ENCODE results near the gene STOX1.
"Not testable (repeated sequence)": the region's sequence is repeated elsewhere in the genome, so short reads cannot be mapped to it uniquely, and the experiment has no call there.

STOX1 gene

DNA sequence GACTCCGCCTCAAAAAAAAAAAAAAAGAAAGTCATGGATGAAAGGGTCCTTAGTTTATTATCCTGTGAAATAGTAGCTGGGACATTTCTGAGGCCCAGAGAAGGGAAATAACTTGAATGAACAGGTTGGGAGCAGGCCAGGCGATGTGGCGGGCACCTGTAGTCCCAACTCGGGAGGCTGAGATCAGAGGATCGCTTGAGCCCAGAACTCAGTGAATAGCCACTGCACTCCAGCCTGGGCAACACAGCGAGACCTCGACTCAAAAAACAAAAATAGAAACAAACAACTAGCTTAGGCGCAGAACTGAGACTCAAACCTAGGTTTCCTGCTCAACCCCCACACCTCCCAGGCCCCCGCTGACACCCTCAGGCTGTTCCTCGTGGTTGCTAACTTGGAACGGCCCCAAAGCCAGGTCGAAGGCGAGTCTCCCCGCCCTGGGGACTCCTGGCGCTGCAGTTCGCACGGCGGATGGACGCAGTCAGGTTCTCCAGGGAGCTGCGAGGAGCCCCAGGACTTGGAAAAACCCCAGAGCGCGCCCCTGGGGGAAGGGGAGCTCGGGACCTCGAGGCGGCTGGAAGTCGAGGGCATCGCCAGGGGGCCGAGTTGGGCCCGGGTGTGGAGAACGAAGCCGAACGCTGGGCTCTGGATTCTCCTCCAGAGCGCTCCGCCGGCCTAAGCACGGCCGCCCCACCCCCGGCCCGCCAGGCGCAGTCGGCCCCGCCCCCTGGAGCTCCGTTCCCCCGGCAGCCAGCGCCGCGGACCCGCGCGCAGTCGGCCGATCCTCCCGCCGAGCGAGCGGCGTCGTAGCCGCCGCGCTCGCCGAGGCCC is at the start of gene STOX1:
STOX1 (plus strand) TSS at position 768 of the 828 bp plus-strand sequence. CDS start 93 bp downstream, outside the sequence.
- DNase-seq (ENCODE audit: low read depth), result peak; percentile 64

DNA sequence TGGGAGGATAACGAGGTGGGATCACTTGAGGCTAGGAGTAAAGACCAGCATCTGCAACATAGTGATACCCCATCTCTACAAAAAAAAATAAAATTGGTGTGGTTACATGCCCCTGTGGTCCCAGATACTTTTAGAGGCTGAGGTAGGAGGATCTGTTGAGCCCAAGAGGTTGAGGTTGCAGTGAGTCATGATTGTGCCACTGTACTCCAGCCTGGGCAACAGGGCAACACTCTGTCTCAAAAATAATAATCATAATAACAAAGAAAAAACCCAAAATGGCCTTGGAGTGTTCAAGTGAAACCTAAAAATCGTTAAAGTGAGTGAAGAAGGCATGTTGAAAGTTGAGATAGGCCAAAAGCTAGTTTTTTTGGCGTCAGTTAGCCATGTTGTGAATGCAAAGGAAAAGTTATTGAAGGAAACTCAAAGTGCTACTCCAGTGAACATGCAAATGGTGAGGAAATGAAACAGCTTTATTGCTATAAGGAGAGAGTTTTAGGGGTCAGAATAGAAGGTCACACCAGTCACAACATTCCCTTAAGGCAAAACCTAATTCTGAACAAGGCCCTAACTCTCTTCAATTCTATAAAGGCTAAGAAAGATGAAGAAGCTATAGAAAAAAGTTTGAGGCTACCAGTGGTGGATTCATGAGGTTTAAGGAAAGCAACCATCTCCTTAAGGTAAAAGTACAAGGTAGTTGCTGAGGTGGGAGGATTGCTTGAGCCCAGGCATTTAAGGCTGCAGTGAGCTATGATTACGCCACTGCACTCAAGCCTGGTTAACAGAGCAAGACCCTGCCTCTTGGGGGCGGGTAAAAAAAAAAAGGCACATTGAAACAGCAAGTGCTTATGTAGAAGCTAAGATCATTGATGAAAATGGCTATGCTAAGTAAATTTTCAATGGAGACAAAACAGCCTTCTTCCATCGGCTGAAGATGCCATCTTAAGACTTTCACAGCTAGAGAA is 45.4 kb upstream of the STOX1 start:
- DNase-seq (ENCODE audit: low read depth), result no peak

DNA sequence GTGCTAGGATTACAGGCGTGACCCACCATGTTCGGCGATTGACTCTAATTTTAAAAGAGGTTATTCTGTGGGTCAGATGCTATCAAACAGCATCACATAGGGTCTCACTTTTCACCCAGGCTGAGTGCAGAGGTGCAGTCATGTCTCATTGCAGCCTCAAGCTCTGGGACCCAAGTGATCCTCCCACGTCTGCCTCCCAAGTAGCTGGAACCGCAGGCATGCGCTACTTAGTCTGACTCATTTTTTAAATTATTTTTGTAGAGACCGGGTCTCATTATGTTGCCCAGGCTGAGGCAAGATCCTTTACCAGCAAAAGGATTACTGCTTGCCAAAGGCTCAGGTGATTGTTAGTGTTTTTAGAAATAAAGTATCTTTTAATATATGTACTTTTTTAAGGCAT is 42.9 kb upstream of the STOX1 start:
- DNase-seq (ENCODE audit: low read depth), result peak; percentile 9

DNA sequence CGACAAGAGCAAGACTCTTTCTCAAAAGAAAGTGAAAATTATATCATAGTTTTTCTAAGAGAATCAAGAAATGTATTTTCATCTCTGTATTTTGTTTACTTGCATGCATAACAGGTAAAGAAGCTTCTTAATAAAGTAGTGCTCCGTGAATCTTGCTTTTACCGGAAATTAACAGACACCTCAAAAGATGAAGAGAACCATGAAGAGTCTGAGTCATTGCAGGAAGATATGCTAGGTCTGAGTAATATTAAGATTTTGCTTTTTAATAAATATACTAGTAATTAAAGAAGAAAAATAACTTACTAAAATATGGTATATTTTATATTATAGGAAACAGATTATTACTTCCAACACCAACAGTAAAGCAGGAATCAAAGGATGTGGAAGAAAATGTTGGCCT is 39.5 kb upstream of the STOX1 start:
- DNase-seq (ENCODE audit: low read depth), result no peak

- DNase-seq (ENCODE audit: low read depth), result no peak
Observed at GRCh38 chr10:68790476-68790875, 36.9 kb upstream of the STOX1 start.

DNA sequence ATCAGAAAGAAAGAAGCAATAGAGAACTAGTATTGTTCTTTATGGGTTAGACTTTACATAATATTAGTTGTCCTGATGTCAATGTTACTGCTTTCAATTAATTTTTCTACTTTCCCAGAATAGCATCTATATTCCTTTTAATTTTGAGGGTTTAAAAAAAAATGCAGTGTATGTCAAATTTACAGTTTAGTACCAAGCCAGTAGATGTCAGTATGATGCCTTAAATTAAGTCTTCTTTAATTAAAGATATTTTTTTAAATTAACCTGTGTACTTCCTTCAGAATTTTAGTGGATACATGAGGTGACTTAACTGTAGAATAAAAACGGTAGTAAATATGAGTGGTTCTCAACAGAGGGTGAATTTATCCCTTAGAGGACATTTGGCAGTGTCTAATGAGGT is 35.2 kb upstream of the STOX1 start:
- DNase-seq (ENCODE audit: low read depth), result peak; percentile 18

GRCh38 chr10:68795886-68796532 is 31.3 kb upstream of the STOX1 start:
- no peak for DNase-seq (ENCODE audit: low read depth)

GRCh38 chr10:68796605-68797004 is 30.7 kb upstream of the STOX1 start:
- peak; percentile 54 for DNase-seq (ENCODE audit: low read depth)

DNA sequence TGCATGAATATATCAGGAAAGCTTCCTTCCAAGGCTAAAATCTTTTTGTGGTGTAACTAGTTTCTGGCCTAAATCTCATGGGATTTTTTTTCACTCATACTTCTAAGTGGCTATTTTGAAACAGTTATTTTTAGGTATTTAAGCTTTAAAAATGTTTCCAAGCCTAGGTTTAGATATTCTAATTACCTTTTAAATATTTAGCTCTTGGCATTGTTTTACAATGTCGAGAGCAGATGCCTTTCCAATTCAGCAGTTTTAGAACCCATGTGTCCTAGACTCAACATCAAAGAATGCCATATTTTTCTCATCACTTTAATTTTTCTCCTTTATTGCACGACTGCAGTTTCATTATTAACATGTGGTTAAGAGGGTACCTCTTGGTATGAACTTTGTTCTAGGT is 27.1 kb upstream of the STOX1 start:
- peak; percentile 9 for DNase-seq (ENCODE audit: low read depth)

DNA sequence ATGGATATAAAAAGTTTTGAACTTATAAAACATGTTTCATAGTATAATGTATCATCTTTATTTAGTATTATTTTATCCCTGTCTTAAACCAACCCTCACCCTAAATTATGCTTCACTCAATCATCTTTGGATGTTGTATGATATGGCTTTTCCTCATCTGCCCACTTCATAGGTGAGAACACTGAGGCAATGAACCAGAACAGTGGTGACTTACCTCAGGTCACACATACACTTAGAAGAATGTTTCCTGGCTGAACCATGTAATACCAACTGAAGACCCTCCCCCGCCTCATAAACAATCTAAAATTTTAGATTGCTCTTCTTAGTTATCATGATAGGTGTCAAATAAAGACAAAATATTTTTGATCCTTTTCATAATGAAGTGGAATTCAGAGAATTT is 22.6 kb upstream of the STOX1 start:
- no peak for DNase-seq (ENCODE audit: low read depth)

- not testable (repeated sequence) for DNase-seq (ENCODE audit: low read depth)
Observed at GRCh38 chr10:68810830-68811229, 16.5 kb upstream of the STOX1 start.

DNA sequence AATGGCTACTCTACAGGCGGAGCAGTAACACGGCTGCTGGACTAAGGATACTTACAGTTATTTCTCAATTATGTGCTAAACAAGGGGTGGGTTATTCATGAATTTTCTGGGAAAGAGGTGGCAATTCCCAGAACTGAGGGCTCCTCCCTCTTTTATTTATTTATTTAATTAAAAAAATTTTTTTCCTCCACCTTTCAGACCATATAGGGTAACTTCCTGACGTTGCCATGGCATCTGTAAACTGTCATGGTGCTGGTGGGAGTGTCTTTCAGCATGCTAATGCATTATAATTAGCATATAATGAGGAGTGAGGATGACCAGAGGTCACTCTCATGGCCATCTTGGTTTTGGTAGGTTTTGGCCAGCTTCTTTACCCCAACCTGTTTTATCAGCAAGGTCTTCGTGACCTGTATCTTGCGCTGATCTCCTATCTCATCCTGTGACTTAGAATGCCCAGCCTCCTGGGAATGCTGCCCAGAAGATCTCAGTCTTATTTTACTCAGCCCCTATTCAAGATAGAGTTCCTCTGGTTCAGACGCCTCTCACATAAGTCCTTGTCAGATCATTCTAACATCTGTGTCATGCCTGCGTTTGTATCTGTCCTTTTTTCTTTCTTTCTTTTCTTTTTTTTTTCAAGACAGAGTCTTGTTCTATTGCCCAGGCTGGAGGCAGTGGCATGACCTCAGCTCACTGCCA is 15.9 kb upstream of the STOX1 start:
- DNase-seq (ENCODE audit: low read depth), result no peak

DNA sequence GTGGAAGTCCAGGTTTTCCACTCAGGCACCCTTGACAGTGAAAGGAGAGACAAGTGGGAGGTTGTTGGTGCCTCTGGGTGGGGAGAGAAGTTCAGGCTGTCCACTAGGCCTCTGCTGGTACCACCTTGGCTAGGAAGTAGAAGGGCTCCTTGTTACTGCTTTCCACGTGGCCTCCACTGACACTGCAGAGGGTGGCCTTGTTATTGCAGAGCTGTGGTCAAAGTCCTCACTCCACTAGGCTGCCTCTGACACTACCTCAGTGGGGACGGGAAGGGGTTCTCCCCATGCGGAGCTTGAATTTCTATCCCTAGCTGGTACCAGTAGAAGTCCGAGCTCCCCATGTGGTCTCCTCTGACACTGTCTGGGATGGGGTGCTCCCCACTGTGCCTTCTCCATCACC is 14.9 kb upstream of the STOX1 start:
- no peak for DNase-seq (ENCODE audit: low read depth)

DNA sequence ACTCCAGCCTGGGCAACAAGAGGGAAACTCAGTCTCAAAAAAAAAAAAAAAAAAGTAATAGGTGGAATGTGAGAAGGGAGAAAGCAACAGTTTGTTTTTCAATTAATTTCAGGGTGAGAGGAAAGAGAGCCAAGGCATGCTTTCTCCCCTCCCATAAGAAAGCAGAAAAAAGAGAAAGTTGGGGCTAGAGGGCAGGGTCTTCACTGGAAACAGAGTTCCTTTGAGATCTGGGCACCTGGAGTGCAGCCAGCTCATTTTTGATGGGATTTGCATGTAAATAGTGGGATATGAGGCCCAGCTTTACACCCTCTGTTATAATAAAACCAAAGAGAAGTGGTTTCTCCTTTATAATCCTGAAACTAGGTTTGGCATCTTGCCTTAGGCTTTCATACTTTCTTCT is 13.8 kb upstream of the STOX1 start:
- DNase-seq (ENCODE audit: low read depth), result no peak

GRCh38 chr10:68816796-68817412 is 10.4 kb upstream of the STOX1 start:
- DNase-seq (ENCODE audit: low read depth), result no peak

DNA sequence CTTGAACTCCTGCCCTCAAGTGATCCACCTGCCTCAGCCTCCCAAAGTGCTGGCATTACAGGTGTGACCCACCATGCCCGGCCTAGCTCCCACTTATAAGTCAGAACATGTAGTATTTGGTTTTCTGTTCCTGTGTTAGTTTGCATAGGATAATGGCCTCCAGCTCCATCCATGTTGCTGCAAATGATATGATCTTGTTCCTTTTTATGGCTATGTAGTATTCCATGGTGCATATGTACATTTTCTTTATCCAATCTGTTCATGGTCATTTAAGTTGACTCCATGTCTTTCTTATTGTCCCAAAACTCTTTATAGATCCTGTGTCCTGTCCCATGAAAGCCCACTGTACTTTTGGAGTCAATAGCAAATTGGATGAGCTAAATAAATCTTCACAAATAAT is 7.0 kb upstream of the STOX1 start:
- not testable (repeated sequence) for DNase-seq (ENCODE audit: low read depth)

- DNase-seq (ENCODE audit: low read depth), result not testable (repeated sequence)
Observed at GRCh38 chr10:68822626-68823025, 4.7 kb upstream of the STOX1 start.

DNA sequence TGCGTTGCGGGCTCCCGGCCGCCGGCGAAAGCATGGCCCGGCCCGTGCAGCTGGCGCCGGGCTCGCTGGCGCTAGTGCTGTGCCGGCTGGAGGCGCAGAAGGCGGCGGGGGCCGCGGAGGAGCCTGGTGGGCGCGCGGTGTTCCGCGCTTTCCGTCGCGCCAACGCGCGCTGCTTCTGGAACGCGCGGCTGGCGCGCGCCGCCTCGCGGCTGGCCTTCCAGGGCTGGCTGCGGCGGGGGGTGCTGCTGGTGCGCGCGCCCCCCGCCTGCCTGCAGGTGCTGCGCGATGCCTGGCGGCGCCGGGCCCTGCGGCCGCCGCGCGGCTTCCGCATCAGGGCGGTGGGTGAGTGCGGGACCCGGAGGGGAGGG is 245 bp downstream of the STOX1 start:
- not testable (repeated sequence) for DNase-seq (ENCODE audit: low read depth)

GRCh38 chr10:68828083-68828601 is 811 bp downstream of the STOX1 start:
- DNase-seq (ENCODE audit: low read depth), result not testable (repeated sequence)

DNA sequence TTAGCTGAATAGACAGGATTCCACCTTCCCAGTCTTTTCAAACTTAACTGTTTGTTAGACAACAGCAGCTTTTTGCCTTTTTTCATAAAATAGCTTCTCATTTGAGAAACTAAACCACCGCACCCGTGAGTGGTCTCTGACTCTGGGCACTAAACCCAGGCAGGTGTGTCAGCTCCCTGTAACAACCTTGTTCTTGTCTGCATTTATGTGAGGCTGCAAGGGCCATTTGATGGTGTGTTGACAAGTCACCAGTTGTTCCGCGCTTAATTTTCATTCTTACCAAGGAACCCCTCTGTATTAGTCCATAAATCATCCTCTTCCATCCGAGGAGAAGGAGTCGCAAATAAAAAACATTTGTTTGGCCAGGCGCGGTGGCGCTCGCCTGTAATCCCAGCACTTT is 1.5 kb downstream of the STOX1 start:
- DNase-seq (ENCODE audit: low read depth), result no peak

DNA sequence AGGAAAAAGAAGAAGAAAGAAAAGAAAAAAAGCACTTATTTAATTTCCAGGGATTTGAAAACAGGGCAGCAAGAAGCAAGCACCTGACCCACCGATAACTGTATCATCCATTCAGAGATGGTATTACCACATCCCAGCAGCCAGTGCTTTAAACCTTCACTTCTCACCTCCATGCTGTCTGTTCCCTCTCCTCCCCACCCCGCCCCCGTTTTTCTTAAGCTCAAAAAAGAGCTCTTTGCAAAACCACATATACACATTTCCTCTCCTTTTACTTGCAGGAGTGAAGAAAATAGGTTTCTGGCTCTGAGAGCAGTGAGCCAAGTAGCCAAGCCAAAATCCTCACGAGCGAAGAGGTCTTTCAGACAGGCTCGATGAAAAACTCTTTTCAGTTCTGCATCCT is 2.2 kb downstream of the STOX1 start:
- DNase-seq (ENCODE audit: low read depth), result no peak

All from EH (cell line).